ENCODE data around the gene FILIP1L. TPM values are rescaled to one million over a fixed set of nuclear protein-coding genes. Genes with fewer than 3 reads are reported as not detected.

Gene FILIP1L
- total and polyA plus RNA-seq, 11 donors = 18.2 to 120 (median 77.3) TPM

DNA sequence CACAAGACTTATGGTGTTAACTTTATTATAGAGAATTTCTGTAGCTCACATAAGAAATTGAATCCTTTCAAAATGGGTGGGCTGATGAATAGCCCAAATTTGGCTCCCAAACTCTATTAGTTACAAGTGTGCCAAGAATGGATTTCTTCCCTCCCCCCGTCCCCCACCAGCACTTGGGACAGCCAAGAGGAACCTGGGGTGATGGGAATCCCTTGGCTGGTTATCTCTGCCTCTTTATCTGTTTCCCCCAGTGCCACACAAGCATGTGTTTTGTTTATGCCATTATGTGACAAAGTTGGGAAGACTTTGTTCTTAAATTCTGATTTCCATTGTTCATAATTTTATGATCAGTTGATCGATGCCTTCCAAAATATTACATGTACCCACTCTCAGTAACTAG is 268.3 kb downstream of the FILIP1L start:
- Histone ChIP-seq H3K27me3 (no peaks in the 10 kb centered on the region), H3K9me3 (peaks cover 0 to 17% (median 0%) of the 10 kb centered on the region in 12 donors), H3K4me1 (peaks cover 12 to 65% (median 55%) of the 10 kb centered on the region in 12 donors), H3K27ac (peak overlapping the region in 10 of 12 donors; percentile 20 to 83 (median 74)), H3K36me3 (peaks cover 0 to 28% (median 15%) of the 10 kb centered on the region in 9 donors), H3K4me3 (no peak overlapping the region)
- intact Hi-C loops (cut with DNase I) = loop anchor here in 5 of 10 donors (2.0 to 10.0 kb wide), 5 partner anchors 159 to 407 kb away; no protein-coding TSS in a partner anchor
- ATAC-seq (no peak), DNase-seq (no peak)
- WGBS, 4 donors = 50 to 62% (median 55%) methylated on average over 2 of the region's 2 CpGs
- no peak for TF ChIP-seq POLR2A (IDR thresholded peaks at IDR 0.05)
- TF ChIP-seq, protein P1, sequence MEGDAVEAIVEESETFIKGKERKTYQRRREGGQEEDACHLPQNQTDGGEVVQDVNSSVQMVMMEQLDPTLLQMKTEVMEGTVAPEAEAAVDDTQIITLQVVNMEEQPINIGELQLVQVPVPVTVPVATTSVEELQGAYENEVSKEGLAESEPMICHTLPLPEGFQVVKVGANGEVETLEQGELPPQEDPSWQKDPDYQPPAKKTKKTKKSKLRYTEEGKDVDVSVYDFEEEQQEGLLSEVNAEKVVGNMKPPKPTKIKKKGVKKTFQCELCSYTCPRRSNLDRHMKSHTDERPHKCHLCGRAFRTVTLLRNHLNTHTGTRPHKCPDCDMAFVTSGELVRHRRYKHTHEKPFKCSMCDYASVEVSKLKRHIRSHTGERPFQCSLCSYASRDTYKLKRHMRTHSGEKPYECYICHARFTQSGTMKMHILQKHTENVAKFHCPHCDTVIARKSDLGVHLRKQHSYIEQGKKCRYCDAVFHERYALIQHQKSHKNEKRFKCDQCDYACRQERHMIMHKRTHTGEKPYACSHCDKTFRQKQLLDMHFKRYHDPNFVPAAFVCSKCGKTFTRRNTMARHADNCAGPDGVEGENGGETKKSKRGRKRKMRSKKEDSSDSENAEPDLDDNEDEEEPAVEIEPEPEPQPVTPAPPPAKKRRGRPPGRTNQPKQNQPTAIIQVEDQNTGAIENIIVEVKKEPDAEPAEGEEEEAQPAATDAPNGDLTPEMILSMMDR (IDR thresholded peaks at IDR 0.05) = no peak

DNA sequence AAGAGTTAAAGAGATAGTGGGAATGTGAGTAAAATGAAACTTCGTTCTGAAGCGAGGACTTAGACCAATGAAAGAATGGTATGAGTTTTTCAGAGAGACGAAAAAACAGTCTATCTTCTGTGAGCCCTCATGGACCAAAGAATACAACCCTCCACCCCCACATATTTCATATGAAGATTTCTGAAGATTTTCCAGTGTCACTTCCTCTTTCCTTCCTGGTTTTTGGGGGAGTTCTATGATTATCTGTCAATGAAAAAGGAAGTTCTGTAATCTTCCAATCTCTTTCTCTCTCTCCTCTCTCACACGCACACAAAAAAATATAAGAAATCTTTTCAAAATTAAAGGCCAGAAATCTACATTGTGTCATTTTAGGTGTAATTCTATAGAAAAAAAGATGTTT is 269.0 kb downstream of the FILIP1L start:
- 35 to 59% (median 45%) methylated on average over 4 of the region's 4 CpGs for WGBS, 4 donors
- TF ChIP-seq, protein P1 (IDR thresholded peaks at IDR 0.05) = no peak
- no peak for TF ChIP-seq POLR2A (IDR thresholded peaks at IDR 0.05)

DNA sequence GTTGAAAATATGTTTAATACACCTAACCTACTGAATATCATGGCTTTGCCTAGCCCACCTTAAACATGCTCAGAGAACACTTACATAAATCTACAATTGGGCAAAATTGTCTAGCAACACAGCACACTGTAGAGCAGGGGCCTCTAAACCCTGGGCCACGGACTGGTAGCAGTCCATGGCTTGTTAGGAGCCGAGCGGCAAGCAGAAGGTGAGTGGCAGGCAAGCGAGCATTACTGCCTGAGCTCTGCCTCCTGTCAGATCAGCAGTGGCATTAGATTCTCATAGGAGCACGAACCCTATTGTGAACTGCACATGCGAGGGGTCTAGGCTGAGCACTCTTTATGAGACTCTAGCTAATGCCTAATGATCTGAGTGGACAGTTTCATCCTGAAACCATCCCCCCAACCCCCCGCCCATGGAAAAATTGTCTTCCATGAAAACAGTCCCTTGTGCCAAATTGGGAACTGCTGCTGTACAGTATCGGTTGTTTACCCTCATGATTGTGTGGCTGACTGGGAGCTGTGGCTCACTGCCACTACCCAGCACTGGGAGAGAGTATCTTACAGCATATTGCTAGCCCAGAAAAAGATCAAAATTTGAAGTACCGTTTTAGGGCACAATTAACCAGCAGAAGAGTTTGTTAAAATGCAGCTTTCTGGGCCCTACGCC is 270.6 kb downstream of the FILIP1L start:
- intact Hi-C loops (cut with DNase I) = loop anchor here (2.0 to 10.0 kb wide), 8 partner anchors 161 to 411 kb away; no protein-coding TSS in a partner anchor
- peak overlapping the region in 2 of 12 donors; percentile 5 to 8 for H3K4me3 ChIP-seq

More for the DNA sequence above, 269.0 kb downstream of the FILIP1L start:
- Histone ChIP-seq H3K36me3 (peaks cover 0 to 22% (median 8%) of the 10 kb centered on the region in 9 donors), H3K27me3 (no peaks in the 10 kb centered on the region), H3K27ac (peak overlapping the region in 9 of 12 donors; percentile 8 to 83 (median 74)), H3K4me1 (peaks cover 12 to 65% (median 55%) of the 10 kb centered on the region in 12 donors), H3K9me3 (peaks cover 0 to 12% (median 0%) of the 10 kb centered on the region in 12 donors), H3K4me3 (peak overlapping the region in 1 of 12 donors; percentile 7)
- ATAC-seq (peak in 1 of 4 donors; percentile 3), DNase-seq (no peak)
- intact Hi-C loops (cut with DNase I) = loop anchor here in 5 of 10 donors (2.0 to 10.0 kb wide), 5 partner anchors 159 to 407 kb away; no protein-coding TSS in a partner anchor

More for the DNA sequence above, 270.6 kb downstream of the FILIP1L start:
- WGBS, 4 donors = 43 to 60% (median 51%) methylated on average over 10 of the region's 10 CpGs
- Histone ChIP-seq H3K27me3 (no peaks in the 10 kb centered on the region), H3K9me3 (no peaks in the 10 kb centered on the region), H3K36me3 (peaks cover 0 to 11% (median 0%) of the 10 kb centered on the region in 9 donors), H3K27ac (peak overlapping the region; percentile 53 to 83 (median 72)), H3K4me1 (peaks cover 12 to 62% (median 53%) of the 10 kb centered on the region in 12 donors)
- DNase-seq (peak in 1 of 5 donors; percentile 28), ATAC-seq (peak; percentile 43 to 64 (median 54))
- TF ChIP-seq POLR2A (IDR thresholded peaks at IDR 0.05) = no peak
- TF ChIP-seq, protein P1 (IDR thresholded peaks at IDR 0.05) = no peak

All from heart left ventricle (tissue), 16 donors.